Measurements from ENCODE around the gene ATRIP.

The ATRIP gene

GRCh38 chr3:48502728-48503168 is 56.2 kb downstream of the ATRIP start:
- TF ChIP-seq EZH2phosphoT487 (IDR thresholded peaks at IDR 0.05; ENCODE audit: borderline replicate concordance, low read length) (no peak), CTCF (IDR thresholded peaks at IDR 0.05; ENCODE audit: low read depth, low read length, poor library complexity, severe bottlenecking) (no peak)
- no peak overlapping the region; the same call in 1 of the 2 replicates for H3K4me3 ChIP-seq (ENCODE audit: low read length)
- peaks cover 7% of the 10 kb centered on the region; the same call in 1 of the 2 replicates for H3F3A ChIP-seq (ENCODE audit: control insufficient read depth, insufficient read depth)
- H3K36me3 ChIP-seq (ENCODE audit: control insufficient read depth, low read length) = no peaks in the 10 kb centered on the region
- peak overlapping the region; percentile 99 for H3K4me2 ChIP-seq (ENCODE audit: low read length)
- H3K9me2 ChIP-seq (replicated peaks; ENCODE audit: control insufficient read depth, low read length) = no peaks in the 10 kb centered on the region
- H4K20me1 ChIP-seq (ENCODE audit: control insufficient read depth, insufficient read depth, low read depth, low read length) = no peaks in the 10 kb centered on the region
- H3K27me3 ChIP-seq (ENCODE audit: control insufficient read depth, low read length) = no peaks in the 10 kb centered on the region
- peaks cover 36% of the 10 kb centered on the region for H3K4me1 ChIP-seq (ENCODE audit: control insufficient read depth, low read length)
- H3K9me3 ChIP-seq (ENCODE audit: control insufficient read depth, insufficient read depth, low read length) = no peaks in the 10 kb centered on the region
- H3K27ac ChIP-seq (ENCODE audit: low read depth, low read length) = no peak overlapping the region
- peaks cover 5% of the 10 kb centered on the region; the same call in 1 of the 2 replicates for H3K79me2 ChIP-seq (ENCODE audit: control insufficient read depth, low read length)

- H4K20me1 ChIP-seq (ENCODE audit: control insufficient read depth, insufficient read depth, low read depth, low read length) = no peaks in the 10 kb centered on the region
- H3F3A ChIP-seq (ENCODE audit: control insufficient read depth, insufficient read depth) = peaks cover 3% of the 10 kb centered on the region; the same call in 1 of the 2 replicates
- H3K36me3 ChIP-seq (ENCODE audit: control insufficient read depth, low read length) = no peaks in the 10 kb centered on the region
- no peaks in the 10 kb centered on the region for H3K27me3 ChIP-seq (ENCODE audit: control insufficient read depth, low read length)
- TF ChIP-seq CTCF (IDR thresholded peaks at IDR 0.05; ENCODE audit: low read depth, low read length, poor library complexity, severe bottlenecking) (no peak), EZH2phosphoT487 (IDR thresholded peaks at IDR 0.05; ENCODE audit: borderline replicate concordance, low read length) (no peak)
- H3K9me3 ChIP-seq (ENCODE audit: control insufficient read depth, insufficient read depth, low read length) = no peaks in the 10 kb centered on the region
- no peaks in the 10 kb centered on the region for H3K9me2 ChIP-seq (replicated peaks; ENCODE audit: control insufficient read depth, low read length)
- H3K4me1 ChIP-seq (ENCODE audit: control insufficient read depth, low read length) = peaks cover 34% of the 10 kb centered on the region
- H3K79me2 ChIP-seq (ENCODE audit: control insufficient read depth, low read length) = peaks cover 5% of the 10 kb centered on the region; the same call in 1 of the 2 replicates
- peak overlapping the region; percentile 90 for H3K4me3 ChIP-seq (ENCODE audit: low read length)
- H3K4me2 ChIP-seq (ENCODE audit: low read length) = peak overlapping the region; percentile 99
- no peak overlapping the region for H3K27ac ChIP-seq (ENCODE audit: low read depth, low read length)
These were observed 57.0 kb downstream of the ATRIP start for GRCh38 chr3:48503401-48504050.

GRCh38 chr3:48504051-48504946 is 57.8 kb downstream of the ATRIP start, which contains the start of gene SHISA5:
Gene SHISA5 (minus strand): TSS chr3:48504174. CDS start chr3:48504094, 80 bp downstream.
- H3K4me3 ChIP-seq (ENCODE audit: low read length) = peak within 1 kb of the TSS; percentile 90
- peaks cover 3% of the 10 kb centered on the region; the same call in 1 of the 2 replicates for H3F3A ChIP-seq (ENCODE audit: control insufficient read depth, insufficient read depth)
- peaks cover 5% of the 10 kb centered on the region; the same call in 1 of the 2 replicates for H3K79me2 ChIP-seq (ENCODE audit: control insufficient read depth, low read length)
- H3K36me3 ChIP-seq (ENCODE audit: control insufficient read depth, low read length) = no peaks in the 10 kb centered on the region
- no peaks in the 10 kb centered on the region for H4K20me1 ChIP-seq (ENCODE audit: control insufficient read depth, insufficient read depth, low read depth, low read length)
- peak within 1 kb of the TSS; percentile 99 for H3K4me2 ChIP-seq (ENCODE audit: low read length)
- H3K27ac ChIP-seq (ENCODE audit: low read depth, low read length) = no peak within 1 kb of the TSS
- no peaks in the 10 kb centered on the region for H3K9me3 ChIP-seq (ENCODE audit: control insufficient read depth, insufficient read depth, low read length)
- H3K9me2 ChIP-seq (replicated peaks; ENCODE audit: control insufficient read depth, low read length) = no peaks in the 10 kb centered on the region
- H3K4me1 ChIP-seq (ENCODE audit: control insufficient read depth, low read length) = peaks cover 34% of the 10 kb centered on the region
- H3K27me3 ChIP-seq (ENCODE audit: control insufficient read depth, low read length) = no peaks in the 10 kb centered on the region
- TF ChIP-seq EZH2phosphoT487 (IDR thresholded peaks at IDR 0.05; ENCODE audit: borderline replicate concordance, low read length) (no peak), CTCF (IDR thresholded peaks at IDR 0.05; ENCODE audit: low read depth, low read length, poor library complexity, severe bottlenecking) (no peak)
